Amniotic stem cell (primary cell): ENCODE data around the gene TSHZ2.

Experiments
- DNase-seq: peaks from one replicate; lab custom pipeline; 2025; lab: John Stamatoyannopoulos, UW

Gene TSHZ2

DNA sequence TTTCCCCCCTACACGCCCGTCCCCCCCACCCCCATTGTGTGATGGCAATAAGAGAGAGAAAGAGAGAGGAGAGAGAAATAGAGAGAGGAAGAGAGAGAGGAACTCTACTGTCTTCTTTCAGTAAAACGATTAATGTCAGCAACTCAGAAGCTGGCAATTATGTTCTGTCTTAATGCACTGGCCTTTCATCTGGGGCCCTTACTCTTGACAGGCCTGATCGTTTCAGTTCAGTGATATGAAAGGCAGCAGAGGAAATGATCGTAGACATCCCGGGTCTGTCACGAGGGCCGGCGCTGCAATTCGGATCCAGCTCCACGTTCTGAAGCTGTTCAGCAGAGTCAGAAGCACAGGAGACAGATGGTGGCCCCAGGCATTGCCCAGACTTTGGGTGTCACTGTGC, 312.5 kb downstream of the TSHZ2 start:
- DNase-seq = no peak

DNA sequence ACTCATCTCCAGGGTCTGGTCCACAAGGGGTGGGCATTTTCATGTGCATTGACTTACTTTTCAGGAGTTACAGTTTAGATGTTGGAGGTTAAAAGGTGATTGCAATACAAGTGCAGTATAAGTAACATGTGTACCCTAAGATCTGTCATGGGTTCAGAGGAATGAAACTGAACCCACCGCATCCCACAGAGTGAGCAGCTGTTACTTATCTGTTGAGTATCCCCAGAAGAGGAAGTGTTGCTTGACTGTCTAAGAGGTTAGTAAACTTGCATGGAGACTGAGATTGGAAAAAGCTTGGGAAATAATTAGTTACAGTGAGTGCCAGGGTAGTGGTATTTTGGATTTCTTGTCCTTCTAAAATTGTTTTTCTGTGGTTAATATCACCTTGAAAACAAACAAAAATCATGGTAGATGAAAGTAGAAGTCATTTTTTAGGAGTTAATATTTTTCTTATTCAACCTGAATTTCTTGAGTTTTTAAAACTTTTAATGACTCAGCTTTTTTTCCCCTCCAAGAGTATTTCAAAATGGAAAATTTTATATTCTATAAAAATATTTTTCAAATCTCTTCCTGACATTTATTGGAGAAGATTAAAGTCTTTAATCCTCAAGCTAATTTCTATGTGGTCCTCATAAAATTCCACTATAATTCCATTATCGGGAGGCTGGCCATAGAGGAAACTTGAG, 315.3 kb downstream of the TSHZ2 start:
- DNase-seq = no peak

DNA sequence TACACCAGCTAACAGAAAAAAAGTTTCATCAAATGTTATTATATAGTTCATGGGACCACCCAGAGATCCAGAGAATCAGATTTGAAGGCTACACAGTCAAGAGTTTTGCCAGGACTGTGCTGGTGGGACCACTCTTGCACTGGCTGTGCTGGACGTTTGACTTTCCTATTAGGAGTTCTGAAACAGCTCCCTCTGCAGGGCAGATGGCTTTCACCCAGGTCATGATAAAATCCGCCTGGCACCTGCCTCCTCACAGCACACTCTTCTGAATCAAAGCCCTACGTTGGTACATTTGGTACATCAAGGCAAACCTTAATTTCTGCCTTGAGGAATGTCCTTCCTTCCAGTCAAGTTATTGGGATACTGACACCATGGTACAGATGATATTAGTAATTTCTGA, 319.4 kb downstream of the TSHZ2 start:
- DNase-seq = no peak

DNA sequence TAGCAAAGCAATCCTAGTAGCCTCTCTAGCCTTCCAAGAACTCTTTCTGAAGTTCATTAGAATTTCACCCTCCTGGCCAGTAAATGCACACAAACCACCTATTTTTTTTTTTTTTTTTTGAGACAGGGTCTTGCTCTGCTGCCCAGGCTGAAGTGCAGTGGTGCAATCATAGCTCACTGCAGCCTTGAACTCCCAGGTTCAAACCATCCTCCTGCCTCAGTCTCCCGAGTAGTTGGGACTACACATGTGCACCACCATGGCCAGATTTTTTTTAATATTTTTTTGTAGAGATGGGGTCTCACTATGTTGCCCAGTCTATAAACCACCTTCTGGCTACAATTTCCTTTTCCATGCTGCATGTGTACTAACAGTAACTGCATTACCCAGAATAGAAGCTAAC, 320.2 kb downstream of the TSHZ2 start:
- no peak for DNase-seq

DNA sequence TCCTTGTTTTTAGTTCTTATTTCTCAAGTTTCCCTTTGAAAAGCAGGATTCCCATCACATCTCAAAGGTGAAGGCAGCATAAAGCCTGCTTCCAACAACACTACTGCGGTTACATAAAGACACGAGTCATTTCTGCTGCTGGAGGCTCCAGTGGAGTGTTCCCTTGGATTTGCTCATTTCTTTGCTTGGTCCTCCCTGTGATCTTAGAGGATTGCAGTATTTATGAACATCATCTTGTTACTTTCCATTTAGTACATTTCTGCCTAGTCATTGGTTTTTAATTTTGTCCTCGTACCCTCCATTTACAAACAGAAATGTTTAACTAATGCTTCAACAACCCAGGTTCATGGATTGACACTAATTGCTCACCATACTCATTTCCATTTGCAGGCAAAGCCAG, 322.6 kb downstream of the TSHZ2 start:
- DNase-seq = no peak

DNA sequence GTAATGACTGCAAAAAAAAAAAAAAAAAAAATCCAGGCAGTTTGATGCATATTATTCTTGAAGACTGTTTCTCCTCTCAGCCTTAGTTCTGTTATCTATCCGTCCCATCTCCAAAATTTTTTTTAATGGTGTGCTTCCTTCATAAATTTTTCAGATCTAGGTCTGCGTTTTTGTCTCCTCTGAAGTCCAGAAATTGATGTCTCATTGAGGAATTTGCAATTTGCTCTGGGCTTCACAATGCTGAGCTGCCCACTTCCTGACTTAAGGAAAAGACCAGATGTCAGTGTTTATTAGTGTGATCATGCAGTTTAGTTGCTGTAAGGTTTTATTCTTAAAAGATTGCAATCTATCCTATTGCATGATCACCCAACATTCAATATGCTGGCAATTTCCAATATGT, 323.9 kb downstream of the TSHZ2 start:
- DNase-seq = no peak

DNA sequence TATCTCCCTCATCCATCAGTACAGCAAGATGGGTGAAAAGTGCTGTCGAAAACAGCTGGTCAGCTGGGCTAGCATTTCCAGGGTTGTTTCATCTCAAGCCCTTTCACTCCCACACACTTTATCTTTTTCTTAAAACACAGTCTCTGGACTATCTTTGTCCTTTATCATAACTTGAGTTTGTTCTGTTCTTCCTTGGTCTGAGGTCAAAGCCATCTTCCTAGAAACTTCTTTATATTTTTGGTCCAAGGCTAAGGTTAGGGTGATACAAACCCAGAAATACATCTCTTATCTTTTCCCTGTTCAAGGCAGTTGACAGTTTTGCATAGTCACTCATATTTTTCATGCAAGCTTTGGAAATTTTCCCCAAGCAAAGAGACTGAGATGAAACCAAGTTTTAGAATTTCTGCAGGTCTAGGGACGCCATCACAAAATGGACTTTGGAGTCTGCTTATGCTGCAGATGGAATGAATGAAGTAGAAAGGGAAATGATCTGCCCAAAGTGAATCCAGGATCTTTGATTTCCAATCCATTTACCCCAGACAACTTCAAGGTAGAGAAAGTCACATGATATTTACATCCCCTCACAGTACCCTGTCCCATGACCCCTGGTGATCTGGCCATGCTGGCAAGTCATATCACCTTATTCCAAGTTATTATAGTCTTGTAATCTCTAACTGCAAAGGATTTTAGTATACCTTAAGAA, 324.4 kb downstream of the TSHZ2 start:
- DNase-seq = no peak

DNA sequence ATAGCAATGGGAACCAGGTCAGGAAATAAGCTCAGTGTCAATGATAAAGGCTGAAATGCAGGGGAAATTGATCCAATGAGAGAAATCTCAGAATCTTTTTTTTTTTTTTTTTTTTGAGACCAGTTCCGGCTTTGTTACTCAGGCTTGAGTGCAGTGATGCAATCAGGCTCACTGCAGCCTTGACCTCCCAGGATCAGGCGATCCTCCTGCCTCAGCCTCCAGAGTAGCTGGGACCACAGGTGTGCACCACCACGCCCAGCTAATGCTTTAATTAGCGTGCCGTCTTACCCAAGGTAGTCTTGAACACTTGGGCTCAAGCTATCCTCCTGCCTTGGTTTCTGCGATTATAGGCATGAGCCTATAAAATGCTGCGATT, 325.0 kb downstream of the TSHZ2 start:
- DNase-seq = no peak

DNA sequence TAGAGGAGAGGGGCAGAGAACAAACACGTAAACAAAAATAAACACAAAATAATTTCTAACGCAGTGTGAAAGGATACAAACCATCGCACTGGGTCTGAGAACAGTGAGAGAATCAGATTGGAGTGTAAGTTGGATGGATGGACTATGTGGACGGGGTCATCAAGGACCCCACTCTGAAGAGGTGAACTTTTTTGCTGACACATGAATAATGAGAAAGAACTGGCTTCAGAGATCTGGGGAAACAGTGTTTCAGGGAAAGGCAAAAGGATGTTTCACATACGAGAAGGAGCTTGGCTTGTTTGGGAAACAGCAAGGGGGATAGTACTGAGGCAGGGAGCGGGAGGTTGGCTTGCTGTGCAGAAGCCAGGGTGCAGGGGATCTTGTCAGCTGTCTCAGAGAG, 326.1 kb downstream of the TSHZ2 start:
- no peak for DNase-seq

DNA sequence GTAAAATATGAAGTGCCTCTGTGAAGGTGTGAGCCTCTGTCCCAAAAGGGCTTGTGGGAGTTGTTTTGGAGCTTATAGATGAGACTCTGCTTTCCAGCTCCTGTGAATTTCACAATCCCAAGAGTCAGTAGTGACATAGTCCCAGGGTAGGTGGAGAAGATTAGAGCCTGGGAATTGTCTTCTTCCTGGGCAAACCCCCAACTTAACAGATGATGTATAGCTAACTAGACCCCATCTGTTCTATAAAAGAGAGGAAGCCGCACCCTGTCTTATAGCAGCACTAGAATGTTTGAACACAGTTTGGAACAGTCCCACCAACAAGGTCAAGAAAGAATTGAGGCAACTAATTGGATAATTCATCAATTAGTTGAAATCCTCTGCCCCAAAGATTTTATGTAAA, 326.8 kb downstream of the TSHZ2 start:
- no peak for DNase-seq

DNA sequence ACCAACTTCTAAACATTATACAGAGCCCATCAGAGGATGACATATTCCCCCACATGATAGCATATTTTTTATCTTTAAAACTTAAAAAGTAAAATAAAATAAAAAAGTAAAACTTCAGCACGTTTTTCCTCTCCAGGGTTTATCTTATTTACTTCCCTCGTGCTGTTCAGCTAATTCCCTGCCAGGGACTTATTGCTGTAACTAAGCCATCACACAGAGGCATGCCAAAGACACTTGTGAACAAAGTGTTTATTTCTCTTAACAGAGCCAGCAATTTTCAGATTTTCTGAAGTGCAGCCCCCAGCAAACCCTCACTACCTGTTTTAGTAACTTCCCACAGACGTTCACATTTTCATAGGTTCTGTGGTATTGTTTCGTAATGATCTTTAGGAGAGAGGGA, 327.7 kb downstream of the TSHZ2 start:
- DNase-seq = no peak

DNA sequence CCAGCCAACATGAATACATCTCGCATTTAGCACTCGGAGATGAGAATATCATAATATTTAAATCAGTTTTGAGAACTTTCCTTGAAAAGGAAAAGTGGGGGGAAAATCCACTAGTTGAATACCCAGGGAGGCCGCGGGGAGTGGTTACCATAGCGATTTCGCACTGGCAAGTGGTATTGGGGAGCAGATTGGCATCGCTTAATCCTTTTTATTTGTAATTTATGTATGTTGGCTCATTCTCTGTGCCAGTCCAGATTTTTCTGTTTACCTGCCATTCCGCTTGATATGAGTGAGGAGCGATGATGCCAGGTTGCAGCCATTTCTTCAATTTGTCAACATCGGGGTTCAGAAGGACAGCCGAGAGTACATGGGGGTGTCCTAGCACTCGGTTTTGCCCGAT, 329.7 kb downstream of the TSHZ2 start:
- DNase-seq = no peak

DNA sequence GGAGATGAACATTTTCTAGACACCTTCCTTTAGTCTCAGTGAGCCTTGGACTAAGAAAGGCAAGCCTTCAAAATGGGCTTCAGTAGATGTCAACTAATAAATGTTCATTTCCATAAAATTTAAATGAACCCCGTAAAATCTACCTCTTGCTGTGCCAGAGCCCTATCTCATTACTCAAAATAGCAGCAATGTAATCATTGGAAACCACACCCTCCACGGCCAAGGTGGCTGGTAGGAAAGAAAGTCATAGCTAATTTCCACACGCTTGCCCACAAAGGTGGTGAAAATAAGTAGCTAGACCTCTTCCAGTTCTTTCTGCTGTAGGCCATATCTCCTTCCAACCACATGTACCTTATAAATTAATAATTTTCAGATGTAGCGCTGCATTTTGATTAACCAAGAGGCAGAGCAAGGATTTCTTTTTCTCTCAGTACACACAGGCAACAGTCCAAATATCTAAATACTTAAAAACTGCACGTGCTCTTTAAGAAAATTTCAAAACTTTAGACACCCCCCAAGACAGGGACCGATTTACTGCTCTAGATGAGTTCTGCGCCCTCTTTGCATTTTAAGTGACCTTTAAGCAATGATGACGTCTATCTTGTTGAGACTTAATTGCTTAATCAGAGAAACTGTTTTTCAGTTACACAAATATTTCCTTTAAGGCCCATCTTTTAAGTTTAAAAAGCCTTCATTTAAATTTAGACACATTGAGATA, 330.7 kb downstream of the TSHZ2 start:
- DNase-seq = no peak

DNA sequence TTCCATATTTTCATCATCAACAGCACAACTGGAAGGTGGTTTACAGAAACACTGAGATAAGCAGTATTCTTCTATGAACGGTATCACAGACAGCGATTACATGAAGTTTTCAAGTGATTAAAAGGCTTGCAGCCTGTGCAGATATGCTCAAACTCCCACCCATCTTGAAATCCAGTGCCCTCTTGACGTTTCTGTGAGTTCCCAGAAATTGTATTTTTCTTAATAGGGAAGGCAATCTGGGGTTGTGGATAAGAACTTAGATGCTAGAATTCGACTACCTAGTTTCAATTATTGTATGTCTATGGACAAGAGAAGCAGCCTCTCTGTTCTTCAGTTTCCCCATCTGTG, 331.2 kb downstream of the TSHZ2 start:
- no peak for DNase-seq

DNA sequence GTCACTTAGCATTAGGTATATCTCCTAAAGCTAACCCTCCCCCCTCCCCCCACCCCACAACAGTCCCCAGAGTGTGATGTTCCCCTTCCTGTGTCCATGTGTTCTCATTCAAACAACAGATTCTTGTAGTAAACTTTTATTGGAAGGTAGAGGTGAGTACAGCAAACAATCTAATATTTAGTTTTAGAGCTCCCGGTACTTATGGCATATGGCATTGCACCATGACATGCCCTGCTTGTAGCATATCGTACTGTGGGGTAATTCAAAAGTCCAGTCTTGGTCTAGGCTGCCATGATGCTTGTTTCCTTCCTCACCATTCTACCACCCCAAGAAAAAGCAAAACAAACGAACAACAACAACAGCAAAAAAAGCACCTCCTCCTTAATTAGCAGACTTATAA, 332.0 kb downstream of the TSHZ2 start:
- no peak for DNase-seq

DNA sequence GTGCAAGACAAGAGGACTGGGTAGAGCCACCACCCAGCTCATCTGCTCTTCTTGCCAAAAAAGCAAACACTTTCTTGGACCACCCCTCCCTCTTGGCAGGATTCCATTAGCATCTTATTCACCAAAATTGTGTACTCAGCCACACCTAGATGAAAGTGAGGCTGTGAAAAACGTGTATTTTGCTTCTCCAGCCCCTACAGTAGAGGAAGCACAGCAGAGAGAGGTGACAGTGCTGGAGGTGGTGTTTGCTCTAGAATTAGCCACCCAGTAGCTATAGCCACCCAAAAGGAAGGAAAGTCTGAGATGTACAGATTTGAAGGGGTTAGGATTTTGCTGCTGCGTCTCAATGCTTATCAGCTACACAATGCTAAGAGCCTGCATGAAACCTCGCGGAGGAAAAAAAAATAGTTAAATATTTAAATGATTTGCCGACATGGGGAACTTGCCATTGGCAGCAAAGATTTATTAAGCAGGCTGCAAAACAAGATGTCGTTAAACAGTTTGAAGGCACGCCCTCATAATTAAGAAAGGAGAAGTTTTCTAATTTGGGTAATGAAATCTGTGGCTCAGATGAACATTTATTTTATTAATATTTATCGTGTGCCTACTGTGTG, 334.1 kb downstream of the TSHZ2 start:
- no peak for DNase-seq

DNA sequence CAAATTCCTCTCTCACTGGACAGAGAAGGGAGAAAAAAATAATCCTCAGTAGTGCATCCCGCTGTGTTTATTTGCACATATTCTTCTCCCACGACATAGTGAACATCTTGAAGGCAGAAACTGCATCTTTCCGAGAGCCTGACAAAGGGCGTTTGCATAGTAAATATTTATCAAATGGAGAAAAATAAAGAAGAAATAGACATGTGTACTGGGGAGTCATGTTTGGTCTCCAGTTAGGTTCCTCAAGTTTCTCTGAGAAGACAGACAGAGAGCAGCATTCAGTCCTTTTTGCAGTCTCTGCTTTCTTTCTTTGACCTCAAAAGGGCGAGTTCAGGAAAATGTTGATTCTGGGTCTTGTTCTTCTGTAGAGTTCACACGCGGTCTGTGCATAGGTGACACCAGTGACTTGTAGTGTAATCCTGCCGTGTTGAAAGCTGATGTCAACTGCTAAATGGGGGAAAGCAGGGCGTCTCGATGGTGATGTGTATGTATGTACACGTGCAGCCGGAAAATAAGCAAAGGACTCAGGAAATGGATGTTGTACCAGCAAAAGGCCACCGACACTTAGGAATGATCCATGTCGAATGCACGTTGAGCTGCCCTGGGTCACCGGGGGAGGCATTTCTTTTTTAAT, 335.9 kb downstream of the TSHZ2 start:
- no peak for DNase-seq

DNA sequence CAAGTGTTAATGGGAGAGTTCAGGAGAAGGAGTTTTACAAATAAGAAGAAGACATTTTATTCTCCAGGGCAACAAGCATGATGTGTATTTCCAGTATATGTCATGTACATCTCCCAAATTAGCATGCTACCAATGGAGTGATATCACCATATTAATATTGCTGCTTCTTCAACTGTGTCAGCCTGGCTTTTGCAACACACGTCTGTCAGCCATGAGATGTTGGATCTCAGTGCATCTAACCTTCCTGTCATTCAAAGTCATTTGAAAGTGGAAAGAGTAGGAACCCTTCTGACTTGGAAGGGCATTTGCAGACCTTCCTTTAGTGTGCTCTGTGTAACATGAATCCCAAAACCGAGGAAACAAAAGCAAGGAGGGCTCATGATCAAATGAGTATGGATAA, 337.4 kb downstream of the TSHZ2 start:
- DNase-seq = no peak

DNA sequence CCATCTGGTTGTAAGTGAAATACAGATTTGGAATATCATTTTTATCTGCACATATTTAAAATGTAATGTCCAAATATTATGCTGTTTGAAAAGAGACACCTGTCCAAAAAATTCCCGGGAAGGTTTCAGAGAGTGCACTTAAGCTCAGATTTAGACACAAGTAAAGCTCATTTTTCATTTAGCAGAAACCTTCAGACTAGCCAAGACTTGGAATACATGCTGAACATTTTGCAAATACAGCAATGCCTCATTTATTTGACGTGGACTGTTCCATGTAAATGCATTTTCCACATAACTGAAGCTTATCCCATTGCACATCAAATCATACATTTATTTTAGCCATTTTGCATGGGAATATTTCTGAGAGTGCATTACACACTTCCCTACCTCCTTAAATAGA, 340.8 kb downstream of the TSHZ2 start:
- no peak for DNase-seq

DNA sequence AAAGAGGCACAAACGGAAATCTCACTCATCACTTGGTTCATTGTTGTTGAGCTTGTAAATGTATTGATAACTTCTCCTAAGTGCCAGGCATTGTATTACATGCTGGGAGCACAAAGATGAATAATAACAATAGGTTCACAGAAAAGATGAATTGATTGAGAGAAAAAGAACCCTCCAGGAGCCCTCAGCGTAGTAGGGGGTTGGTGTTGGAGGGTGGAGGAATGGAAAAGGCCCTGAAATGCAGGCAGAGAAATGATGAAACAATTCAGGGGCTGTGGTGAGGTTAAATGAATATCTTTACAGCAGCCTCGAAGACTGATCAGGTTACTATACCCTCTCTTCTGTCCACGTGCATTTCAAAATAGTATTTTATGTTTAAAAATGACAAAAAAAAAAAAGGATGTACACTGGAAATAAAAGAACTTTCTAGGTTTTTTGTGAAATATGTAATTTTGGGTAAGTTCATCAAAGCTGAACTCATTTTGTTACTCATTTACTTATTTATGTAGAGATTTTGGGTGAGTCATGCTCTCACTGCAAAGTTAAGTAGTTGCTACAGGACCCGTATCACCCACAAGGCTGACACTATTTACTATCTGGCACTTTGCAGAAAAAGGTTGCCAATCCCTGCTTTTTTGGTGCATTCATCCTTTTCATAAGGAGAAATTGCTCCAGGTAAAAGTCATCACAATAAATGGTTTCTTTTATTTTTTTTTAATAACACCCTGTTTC, 344.2 kb downstream of the TSHZ2 start:
- no peak for DNase-seq

DNA sequence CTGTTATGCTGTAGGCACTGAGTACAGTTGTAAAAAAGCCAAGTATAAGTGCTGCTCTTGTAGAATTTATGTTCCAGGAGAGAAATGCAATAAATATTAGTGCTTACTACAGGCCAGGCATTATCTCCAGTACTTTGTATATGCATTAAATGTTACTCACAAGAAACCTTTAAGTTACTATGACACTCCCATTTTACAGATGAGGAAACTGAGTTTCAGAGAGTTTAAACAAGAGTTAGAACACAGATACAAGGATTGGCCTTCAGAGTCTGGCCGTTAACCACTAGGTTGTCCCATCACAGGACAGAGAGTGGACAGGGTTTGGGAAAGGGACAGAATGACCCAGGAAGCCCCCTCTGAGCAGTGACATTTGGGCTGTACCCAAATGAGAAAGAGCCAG, 347.0 kb downstream of the TSHZ2 start:
- DNase-seq = no peak

DNA sequence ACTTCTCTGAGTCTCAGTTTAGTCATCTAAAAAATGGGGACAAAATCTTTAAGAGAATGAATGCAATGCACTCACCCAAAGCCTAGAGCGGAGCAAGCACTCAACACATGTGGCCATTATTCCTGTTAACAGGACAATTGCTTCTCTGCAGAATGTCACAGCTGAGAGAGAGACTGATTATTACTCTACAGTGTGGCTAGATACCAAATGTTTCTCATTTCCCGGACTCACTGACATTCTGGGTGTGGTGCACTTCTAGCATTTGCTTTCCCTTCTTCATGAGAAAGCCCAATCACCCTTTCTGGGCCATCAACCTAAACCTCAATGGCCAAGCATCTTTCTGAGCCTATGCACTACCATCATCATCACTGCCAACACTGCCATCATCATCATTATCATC, 347.6 kb downstream of the TSHZ2 start:
- DNase-seq = no peak
